Kidney epithelial cell (primary cell): Measurements from ENCODE around the gene MAP4K1. TPM values are rescaled to one million over a fixed set of nuclear protein-coding genes. Genes with fewer than 3 reads are reported as not detected.
"Not testable (repeated sequence)": the region's sequence is repeated elsewhere in the genome, so short reads cannot be mapped to it uniquely, and the experiment has no call there.

Source experiments
- DNase-seq: peaks from one replicate; pipeline ENCODE4 v3.0.0-alpha.2; 2010; ENCODE audit warnings: low read depth
- H3K27me3 ChIP-seq: 2 replicates; pipeline ENCODE4 v1.6.0; 2011; ENCODE audit warnings: low read length; ENCODE audit not compliant: control insufficient read depth, insufficient read depth
- H3K36me3 ChIP-seq: 2 replicates; pipeline ENCODE4 v1.5.1; 2011; ENCODE audit warnings: low read length; ENCODE audit not compliant: control insufficient read depth, insufficient read depth
- H3K4me3 ChIP-seq: 2 replicates; pipeline ENCODE4 v1.5.1; 2011; ENCODE audit warnings: low read depth, mild to moderate bottlenecking, control low read depth, low read length
- total RNA-seq: library from RNA; depleted of rRNA; stranded (reverse); fragments of >200 nt; gene quantifications from 2 replicates; pipeline ENCODE4 v1.2.3, GENCODE V29; 2015
- TF ChIP-seq, protein P1 (sequence below): IDR thresholded peaks from 2 replicates; pipeline ENCODE4 v1.5.1; 2011; ENCODE audit warnings: mild to moderate bottlenecking, moderate library complexity, low read length, control low read depth, inconsistent platforms; ENCODE audit not compliant: insufficient read depth, poor library complexity, severe bottlenecking

MAP4K1 gene
- total RNA-seq, 1 donor from 2014 or later: 4.7 TPM

DNA sequence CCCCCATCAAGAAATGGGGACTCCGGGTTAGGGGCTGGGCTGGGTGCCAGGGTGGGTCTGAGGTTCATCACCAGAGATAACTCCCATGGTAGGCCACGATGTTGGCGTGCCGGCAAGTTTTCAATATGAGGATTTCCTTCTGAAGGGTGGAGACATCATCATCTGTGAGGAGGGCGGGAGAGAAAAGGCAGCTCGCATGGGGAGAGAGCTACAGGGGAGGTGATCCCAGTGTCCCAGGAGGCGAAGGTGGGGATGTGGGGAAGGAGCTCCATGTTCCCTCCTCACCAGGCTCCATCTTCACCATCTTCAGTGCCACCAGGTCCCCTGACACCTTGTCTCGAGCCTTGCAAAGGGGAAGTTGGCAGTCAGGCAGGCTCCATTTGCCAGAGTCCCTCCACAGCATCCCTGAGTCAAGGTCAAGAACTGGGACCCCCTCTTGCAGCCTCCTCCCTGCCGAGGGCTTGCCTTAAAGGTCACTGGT lies 430 bp downstream of the MAP4K1 start:
- peaks cover 3% of the 10 kb centered on the region for H3K27me3 ChIP-seq
- DNase-seq: no peak
- H3K36me3 ChIP-seq: no peaks in the 10 kb centered on the region
- TF ChIP-seq, protein P1, sequence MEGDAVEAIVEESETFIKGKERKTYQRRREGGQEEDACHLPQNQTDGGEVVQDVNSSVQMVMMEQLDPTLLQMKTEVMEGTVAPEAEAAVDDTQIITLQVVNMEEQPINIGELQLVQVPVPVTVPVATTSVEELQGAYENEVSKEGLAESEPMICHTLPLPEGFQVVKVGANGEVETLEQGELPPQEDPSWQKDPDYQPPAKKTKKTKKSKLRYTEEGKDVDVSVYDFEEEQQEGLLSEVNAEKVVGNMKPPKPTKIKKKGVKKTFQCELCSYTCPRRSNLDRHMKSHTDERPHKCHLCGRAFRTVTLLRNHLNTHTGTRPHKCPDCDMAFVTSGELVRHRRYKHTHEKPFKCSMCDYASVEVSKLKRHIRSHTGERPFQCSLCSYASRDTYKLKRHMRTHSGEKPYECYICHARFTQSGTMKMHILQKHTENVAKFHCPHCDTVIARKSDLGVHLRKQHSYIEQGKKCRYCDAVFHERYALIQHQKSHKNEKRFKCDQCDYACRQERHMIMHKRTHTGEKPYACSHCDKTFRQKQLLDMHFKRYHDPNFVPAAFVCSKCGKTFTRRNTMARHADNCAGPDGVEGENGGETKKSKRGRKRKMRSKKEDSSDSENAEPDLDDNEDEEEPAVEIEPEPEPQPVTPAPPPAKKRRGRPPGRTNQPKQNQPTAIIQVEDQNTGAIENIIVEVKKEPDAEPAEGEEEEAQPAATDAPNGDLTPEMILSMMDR: no peak
- H3K4me3 ChIP-seq: no peak overlapping the region

GRCh38 chr19:38616265-38616664 lies 1.5 kb downstream of the MAP4K1 start:
- TF ChIP-seq, protein P1: no peak
- Histone ChIP-seq H3K36me3 (no peaks in the 10 kb centered on the region), H3K4me3 (no peak overlapping the region), H3K27me3 (peaks cover 3% of the 10 kb centered on the region)
- no peak for DNase-seq

- DNase-seq: no peak
- H3K27me3 ChIP-seq: peaks cover 3% of the 10 kb centered on the region
- no peaks in the 10 kb centered on the region for H3K36me3 ChIP-seq
- TF ChIP-seq, protein P1: no peak
- no peak overlapping the region for H3K4me3 ChIP-seq
Observed at GRCh38 chr19:38615007-38615581, 2.7 kb downstream of the MAP4K1 start.

GRCh38 chr19:38614289-38614688 lies 3.5 kb downstream of the MAP4K1 start:
- TF ChIP-seq, protein P1: no peak
- Histone ChIP-seq H3K4me3 (no peak overlapping the region), H3K27me3 (peaks cover 3% of the 10 kb centered on the region), H3K36me3 (no peaks in the 10 kb centered on the region)
- no peak for DNase-seq

DNA sequence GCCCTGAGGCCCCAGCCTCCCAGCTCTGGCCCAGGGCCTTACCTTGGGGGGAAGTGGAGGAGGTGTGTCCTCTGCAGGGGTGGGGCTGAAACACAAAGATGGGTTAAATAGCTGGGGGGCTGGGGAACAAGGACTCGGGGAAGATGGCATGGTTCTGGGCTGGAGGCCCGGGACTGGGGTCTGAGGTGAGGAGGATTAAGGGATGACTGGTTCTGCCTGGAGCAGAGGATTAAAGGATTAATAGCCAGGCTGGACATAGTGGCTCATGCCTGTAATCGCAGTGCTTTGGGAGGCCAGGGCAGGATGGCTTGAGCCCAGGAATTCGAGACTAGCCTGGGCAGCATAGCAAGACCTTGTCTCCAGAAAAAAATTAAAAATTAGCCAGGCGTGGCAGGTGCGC lies 11.6 kb downstream of the MAP4K1 start:
- Histone ChIP-seq H3K4me3 (no peak overlapping the region), H3K36me3 (no peaks in the 10 kb centered on the region), H3K27me3 (no peaks in the 10 kb centered on the region)
- no peak for DNase-seq
- TF ChIP-seq, protein P1: no peak

- not testable (repeated sequence) for DNase-seq, H3K27me3 ChIP-seq, H3K36me3 ChIP-seq, H3K4me3 ChIP-seq
Observed at GRCh38 chr19:38602856-38603255, 14.9 kb downstream of the MAP4K1 start.
